Measurements from ENCODE around the gene TNFRSF25.
"Not testable (repeated sequence)": the region's sequence is repeated elsewhere in the genome, so short reads cannot be mapped to it uniquely, and the experiment has no call there.

The TNFRSF25 gene

GRCh38 chr1:6501279-6501813 lies 35.4 kb upstream of the TNFRSF25 start:
- DNase-seq (ENCODE audit: low spot score): no peak

GRCh38 chr1:6500544-6501278 lies 34.7 kb upstream of the TNFRSF25 start:
- DNase-seq (ENCODE audit: low spot score): no peak

GRCh38 chr1:6499296-6499695 lies 33.3 kb upstream of the TNFRSF25 start:
- DNase-seq (ENCODE audit: low spot score): no peak

- no peak for DNase-seq (ENCODE audit: low spot score)
These were observed 32.7 kb upstream of the TNFRSF25 start for GRCh38 chr1:6498576-6499111.

DNA sequence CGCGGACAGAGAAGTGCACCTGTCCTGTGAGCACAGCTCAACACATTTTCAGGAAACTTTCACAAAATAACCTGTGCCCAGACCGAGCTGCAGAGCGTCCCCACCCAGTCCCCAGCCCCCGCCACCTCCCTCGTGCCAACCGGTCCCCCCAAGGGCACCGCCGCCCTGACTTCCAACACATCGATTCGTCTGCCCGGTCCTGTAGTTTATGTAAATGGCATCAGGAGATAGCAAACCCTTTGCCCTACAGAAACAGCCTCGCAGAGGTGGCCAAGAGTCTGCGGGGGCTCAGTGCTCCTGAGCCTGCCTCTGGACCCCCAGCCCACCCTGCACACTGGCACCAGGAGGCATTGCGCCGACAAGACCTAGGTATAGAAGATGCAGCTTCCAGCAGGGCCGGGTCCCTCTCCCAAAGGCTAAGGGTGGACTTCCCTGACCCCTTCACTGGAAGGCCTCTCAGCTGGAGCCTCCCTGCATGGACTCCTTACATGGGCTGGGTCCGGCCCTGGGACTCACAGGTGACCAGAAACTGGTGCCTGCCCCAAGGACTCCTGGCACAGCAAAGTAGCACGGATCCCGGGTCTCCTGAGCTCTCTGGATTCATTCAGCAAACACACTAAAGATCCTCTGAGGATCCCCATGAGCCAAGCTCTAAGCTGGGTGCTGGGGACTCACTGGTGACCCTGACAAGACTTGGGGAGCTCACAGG lies 32.0 kb upstream of the TNFRSF25 start:
- DNase-seq (ENCODE audit: low spot score): no peak

GRCh38 chr1:6497215-6497866 lies 31.4 kb upstream of the TNFRSF25 start:
- peak; percentile 59 for DNase-seq (ENCODE audit: low spot score)

DNA sequence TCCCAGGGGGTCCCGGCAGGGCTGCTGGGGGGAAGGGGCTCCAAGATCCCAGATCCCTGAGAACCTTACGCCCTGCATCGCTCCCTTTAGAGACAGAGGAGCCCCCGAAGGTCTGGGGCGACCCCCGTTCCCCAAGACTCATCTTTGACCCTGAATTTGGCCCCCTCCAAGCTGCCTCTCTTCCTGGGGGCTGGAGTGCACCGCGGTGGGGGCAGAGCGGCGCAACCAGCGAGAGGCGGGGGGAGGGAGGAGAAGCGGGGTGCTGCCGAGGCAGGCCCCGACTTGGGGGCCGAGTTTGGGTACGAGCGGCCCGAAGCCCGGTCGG lies 30.9 kb upstream of the TNFRSF25 start:
- no peak for DNase-seq (ENCODE audit: low spot score)

GRCh38 chr1:6496365-6496721 lies 30.4 kb upstream of the TNFRSF25 start:
- DNase-seq (ENCODE audit: low spot score): no peak

DNA sequence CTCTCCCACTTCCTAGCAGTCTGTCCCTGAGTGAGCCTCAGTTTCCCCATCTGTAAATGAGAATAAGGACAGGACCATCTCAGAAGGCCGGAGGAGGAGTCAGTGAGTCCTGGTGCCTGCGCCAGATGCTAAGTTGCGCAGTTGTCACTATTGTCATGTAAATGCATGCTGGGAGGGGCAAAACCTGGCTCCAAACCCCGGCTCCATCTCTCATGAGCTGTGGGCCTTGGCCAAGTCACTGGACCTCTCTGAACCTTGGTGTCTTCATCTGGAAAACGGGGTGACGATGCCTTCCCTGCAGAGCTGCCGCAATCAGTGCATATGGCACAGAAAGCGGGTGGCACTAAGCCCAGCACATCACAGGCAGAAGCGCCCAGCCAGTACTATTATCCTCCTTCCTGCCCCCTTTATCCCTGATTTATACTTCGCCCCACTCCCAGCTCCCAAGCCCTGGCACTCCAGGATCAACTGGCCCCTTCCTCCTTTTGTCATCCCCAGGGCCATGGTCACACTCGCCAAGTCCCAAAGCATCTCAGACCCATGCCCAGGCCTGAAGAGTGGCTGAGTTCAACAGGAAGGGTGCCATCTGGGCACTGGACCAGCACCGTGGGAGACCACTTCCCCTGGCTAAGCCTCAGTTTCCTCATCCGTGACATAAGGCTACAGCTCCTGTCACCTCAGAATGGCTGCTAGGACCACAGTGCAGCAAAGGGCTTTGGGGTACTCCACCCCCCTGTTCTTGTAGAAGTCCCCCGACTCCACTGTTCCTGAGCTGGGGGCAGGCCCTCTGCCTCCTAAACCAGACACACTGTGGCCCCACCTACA lies 29.8 kb upstream of the TNFRSF25 start:
- DNase-seq (ENCODE audit: low spot score): no peak

DNA sequence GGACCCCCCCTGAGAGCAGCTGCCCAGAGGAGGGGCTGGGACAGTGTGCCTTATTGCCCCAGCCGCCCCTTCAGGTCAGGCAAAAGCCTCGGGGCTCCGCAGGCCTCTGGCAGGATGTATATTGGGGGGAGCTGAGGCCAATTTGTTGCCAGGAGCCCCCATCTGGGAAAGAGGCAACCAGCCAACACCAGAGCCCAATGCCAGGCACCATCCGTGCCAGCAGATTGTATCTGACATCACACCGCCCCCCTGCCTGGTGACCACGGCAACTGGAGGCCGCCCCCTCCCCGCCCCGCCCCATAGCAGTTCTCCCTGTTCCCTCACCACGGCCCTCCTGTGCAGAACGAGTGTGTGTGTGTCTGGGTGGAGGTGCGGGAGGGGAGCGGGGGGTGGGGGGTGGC lies 29.1 kb upstream of the TNFRSF25 start:
- DNase-seq (ENCODE audit: low spot score): no peak

DNA sequence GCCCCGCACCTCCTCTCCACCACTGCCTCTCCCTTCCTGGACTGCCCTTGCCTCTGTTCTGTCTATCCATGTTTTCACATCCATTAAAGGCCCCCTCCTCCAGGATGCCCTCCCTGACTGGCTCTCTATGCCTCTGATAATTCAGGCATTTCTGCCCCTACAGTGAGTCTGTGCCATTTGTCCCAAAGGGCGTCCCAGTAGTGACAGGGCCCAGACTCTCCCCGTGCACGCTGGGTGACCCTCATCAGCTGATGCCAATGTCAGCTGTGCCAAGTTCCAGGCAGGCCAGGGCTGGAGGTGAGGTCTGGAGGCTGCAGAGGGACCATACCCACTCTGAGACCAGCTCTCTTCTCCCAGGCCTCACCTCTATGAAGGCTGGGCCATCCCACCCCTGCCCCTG lies 28.7 kb upstream of the TNFRSF25 start:
- DNase-seq (ENCODE audit: low spot score): no peak

GRCh38 chr1:6493834-6494223 lies 27.9 kb upstream of the TNFRSF25 start:
- not testable (repeated sequence) for DNase-seq (ENCODE audit: low spot score)

DNA sequence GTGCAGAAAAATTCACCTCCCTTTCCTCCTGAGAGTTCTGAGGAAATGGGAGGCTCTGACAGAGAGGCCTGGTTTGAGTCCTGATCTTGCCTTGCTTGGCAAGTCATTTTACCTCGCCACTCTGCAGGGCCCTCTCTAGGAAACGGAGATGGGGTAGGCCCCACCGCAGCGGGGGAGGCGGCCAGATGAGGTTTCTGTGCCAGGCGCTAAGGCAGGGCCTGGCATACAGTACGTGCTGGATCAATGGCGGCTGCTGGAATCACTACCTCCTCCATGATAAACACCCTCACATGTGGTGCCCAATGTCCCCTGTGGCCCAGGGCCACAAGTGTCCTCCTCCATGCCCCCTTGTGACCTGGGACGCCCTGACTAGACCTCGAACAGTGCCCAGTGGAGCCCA lies 26.0 kb upstream of the TNFRSF25 start:
- DNase-seq (ENCODE audit: low spot score): no peak

DNA sequence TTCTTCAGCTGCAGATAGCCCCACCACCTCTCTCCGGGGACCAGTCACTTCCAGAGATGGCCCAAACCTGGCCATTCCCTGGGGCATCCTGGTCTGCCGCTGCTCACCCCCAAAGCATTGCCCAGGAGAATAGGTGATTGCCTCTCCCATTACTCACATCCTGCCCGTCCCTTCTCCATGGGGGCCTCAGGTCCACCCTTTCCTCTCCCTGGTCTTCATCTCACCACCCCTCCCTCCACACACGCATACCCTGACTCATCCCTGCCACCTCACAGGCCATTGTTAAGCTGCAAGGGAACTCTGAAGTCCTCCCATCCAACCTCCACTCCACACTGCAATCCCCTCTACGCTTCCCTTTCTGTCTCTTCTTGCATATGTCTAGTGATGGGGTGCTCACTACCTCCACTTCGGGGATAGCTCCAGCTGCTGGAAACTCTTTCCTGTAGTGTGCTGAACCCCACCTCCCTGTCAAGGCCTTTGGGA lies 25.5 kb upstream of the TNFRSF25 start, which contains the start of gene PLEKHG5:
Gene PLEKHG5, minus strand, starts transcription at position 188 of the 483 bp plus-strand sequence. CDS start 14,096 bp downstream, outside the sequence.
- no peak for DNase-seq (ENCODE audit: low spot score)

DNA sequence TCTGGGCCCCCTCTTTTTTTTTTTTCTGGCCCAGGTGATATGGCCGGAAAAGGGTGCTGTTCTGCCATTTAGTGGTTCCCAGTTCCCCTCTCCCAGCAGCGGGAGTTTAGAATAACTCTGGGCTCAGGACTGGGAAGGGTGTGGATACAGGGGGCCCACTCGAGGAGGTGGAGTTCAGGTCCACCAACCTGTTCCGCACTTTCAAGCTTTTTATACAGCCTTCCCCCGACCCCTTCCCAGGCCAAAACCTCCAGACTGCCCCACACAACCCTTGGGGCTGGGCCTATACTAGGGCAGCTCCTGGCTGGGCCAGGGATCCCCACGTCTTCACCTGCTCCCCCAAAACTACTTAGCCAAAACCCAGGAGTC lies 25.1 kb upstream of the TNFRSF25 start:
- no peak for DNase-seq (ENCODE audit: low spot score)

GRCh38 chr1:6490181-6491080 lies 24.5 kb upstream of the TNFRSF25 start:
- DNase-seq (ENCODE audit: low spot score): peak; percentile 51

- peak; percentile 81 for DNase-seq (ENCODE audit: low spot score)
These were observed 23.8 kb upstream of the TNFRSF25 start for GRCh38 chr1:6489799-6490180.

- no peak for DNase-seq (ENCODE audit: low spot score)
These were observed 23.4 kb upstream of the TNFRSF25 start for GRCh38 chr1:6489383-6489765.

DNA sequence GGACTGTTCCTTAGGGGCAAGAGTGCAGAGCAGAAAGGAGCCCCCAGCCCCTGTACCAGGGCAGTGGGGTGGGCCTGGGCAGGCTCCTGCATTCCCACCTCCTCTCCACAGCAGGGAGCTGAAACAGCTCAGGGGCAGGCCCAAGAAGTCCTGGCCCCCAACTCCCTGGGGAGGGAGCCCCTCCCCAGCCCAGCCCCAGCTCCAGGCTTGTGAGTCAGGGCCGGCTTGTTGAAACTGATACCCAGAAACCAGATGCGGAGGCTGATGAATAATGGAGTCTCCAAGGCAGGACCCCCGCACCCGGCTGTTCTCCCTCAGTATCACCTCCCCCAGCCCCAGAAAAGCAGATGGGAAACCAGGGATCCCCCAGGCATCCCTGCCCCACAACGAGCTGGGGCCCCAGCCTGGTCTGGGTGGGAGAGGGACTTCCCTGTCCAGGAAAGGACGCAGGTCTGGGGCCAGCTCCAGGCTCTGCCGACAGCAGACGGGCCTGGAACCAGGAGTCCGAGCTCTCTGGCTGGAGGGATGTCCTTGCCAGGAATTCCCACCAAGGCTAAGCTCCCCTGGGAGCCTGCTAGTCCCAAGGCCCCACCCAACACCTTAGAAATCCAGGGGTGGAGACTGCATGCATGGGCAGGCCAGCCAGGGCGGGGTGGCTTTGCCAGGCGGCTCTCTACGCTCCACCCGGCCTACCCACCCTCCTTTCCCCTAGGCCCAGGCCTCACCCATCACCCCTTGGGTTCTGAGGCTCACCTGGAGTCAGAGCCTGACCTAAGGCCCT lies 22.8 kb upstream of the TNFRSF25 start:
- no peak for DNase-seq (ENCODE audit: low spot score)

All from CD4-positive, alpha-beta T cell treated with Interleukin-6 at 100 ng/mL for 8 hours (primary cell).